GM19025 (cell line): ENCODE data around the gene STAT5A.
"Not testable (repeated sequence)": the region's sequence is repeated elsewhere in the genome, so short reads cannot be mapped to it uniquely, and the experiment has no call there.

Experiments
- ATAC-seq: cut with Tn5 transposase; IDR thresholded peaks from one replicate; pipeline ENCODE4 v1.9.1; 2021; ENCODE audit warnings: mild to moderate bottlenecking, low read depth, moderate library complexity; ENCODE audit not compliant: unreplicated experiment

STAT5A gene

GRCh38 chr17:42359133-42359532 lies 70.8 kb downstream of the STAT5A start:
- no peak for ATAC-seq

DNA sequence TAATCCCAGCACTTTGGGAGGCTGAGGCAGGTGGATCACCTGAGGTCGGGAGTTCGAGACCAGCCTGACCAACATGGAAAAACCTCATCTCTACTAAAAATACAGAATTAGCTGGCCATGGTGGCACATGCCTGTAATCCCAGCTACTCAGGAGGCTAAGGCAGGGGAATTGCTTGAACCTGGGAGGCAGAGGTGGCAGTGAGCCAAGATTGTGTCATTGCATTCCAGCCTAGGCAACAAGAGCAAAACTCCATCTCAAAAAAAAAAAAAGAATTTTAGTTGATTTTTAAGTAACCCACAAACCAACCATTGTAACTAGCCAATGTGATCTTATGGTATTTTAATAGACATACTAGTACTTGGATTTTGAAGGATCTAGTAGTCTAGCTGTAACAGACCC lies 72.1 kb downstream of the STAT5A start:
- not testable (repeated sequence) for ATAC-seq
